Kidney (tissue), 14 donors: ENCODE results near the gene MTA3. TPM values are rescaled to one million over a fixed set of nuclear protein-coding genes. Genes with fewer than 3 reads are reported as not detected.
A peak's percentile ranks its signal among the peaks of the same experiment; 100 is the strongest.

Experiments
- DNase-seq, 5 donors: peaks; one replicate each; pipeline ENCODE4 v3.0.0-alpha.2; 2013 to 2020
- FAIRE-seq: peaks from 2 replicates; lab custom pipeline; 2012; peaks lifted over from hg19 to GRCh38; lab: Jason Lieb, UNC
- H3K27ac ChIP-seq, 2 donors: one replicate each; pipeline ENCODE4 v1.7.0; 2013; ENCODE audit warnings: low read depth in 2 of 2, low read length in 2 of 2, inconsistent platforms in 1 of 2
- H3K27me3 ChIP-seq: one replicate; pipeline ENCODE4 v1.7.1; 2013; ENCODE audit warnings: low read length, inconsistent platforms; ENCODE audit not compliant: control insufficient read depth, insufficient read depth
- H3K36me3 ChIP-seq, 3 donors: one replicate each; pipeline versions ENCODE4 v1.7.0 to v1.7.1; 2013; ENCODE audit warnings: low read length in 3 of 3, control low read depth in 1 of 3, inconsistent platforms in 1 of 3; ENCODE audit not compliant: insufficient read depth in 3 of 3, control insufficient read depth in 2 of 3
- H3K4me1 ChIP-seq, 3 donors: one replicate each; pipeline versions ENCODE4 v1.7.0 to v1.7.1; 2013; ENCODE audit warnings: low read length in 3 of 3, inconsistent platforms in 1 of 3, low read depth in 1 of 3; ENCODE audit not compliant: control insufficient read depth in 2 of 3, insufficient read depth in 2 of 3
- H3K4me3 ChIP-seq, 3 donors: one replicate each; pipeline versions ENCODE4 v1.7.0 to v1.8.1; 2013; ENCODE audit warnings: low read length in 3 of 3, control low read depth in 1 of 3, inconsistent platforms in 1 of 3
- H3K9ac ChIP-seq, 3 donors: one replicate each; pipeline versions ENCODE4 v1.7.0 to v1.7.1; 2013; ENCODE audit warnings: low read length in 3 of 3, control low read depth in 1 of 3, inconsistent platforms in 1 of 3
- H3K9me3 ChIP-seq, 3 donors: one replicate each; pipeline versions ENCODE4 v1.7.0 to v1.7.1; 2013; ENCODE audit warnings: low read length in 3 of 3, control low read depth in 1 of 3, inconsistent platforms in 1 of 3; ENCODE audit not compliant: control insufficient read depth in 2 of 3, insufficient read depth in 1 of 3
- CTCF ChIP-seq: IDR thresholded peaks from 3 replicates; pipeline ENCODE4 v1.5.1; 2012; ENCODE audit warnings: mild to moderate bottlenecking, moderate library complexity, borderline replicate concordance; ENCODE audit not compliant: insufficient read depth; ENCODE audit errors: extremely low read depth
- intact Hi-C: fragments of 100-400 bp; cut with DNase I; formaldehyde crosslinking; loops from one replicate; pipeline ENCODE4 v1.11.1; 2022
- polyA plus RNA-seq: library from polyadenylated mRNA; stranded (reverse); fragments of 350-450 nt; fragmentation: Illumina TruSeq; extraction: RNeasy Lipid Tissue Mini Kit (QIAGEN cat#74804); gene quantifications from one replicate; pipeline ENCODE4 v1.2.3, GENCODE V29; 2014; ENCODE audit warnings: low read depth, low replicate concordance; ENCODE audit not compliant: insufficient read depth
- total RNA-seq: library from RNA; stranded (reverse); fragmentation: NEBNext Ultra II Directional; extraction: Animal tissue kit (Norgen Biotek cat#: 25700); gene quantifications from one replicate; pipeline ENCODE4 v1.2.1, GENCODE V29; 2021
- donor health status: control.
- donor health status: control.
- donor health status: control.
- donor health status: control.
- donor health status: control.
- donor health status: DM: yes; HTN: yes; CAD: no.
- donor health status: Normal renal cell carcinoma (clear cell type).

The MTA3 gene
- total and polyA plus RNA-seq, 2 donors from 2014 or later, result 27.7 to 35.2 TPM

GRCh38 chr2:42792087-42792582, 223.7 kb downstream of the MTA3 start:
- Histone ChIP-seq H3K4me3 (peak overlapping the region; percentile 66 to 86 (median 78)), H3K36me3 (peaks cover 0 to 7% (median 0%) of the 10 kb centered on the region in 3 donors), H3K9ac (peak overlapping the region; percentile 37 to 92 (median 79)), H3K9me3 (no peaks in the 10 kb centered on the region), H3K27ac (peak overlapping the region; percentile 93 to 95), H3K27me3 (no peaks in the 10 kb centered on the region), H3K4me1 (peaks cover 3 to 21% (median 18%) of the 10 kb centered on the region in 3 donors)
- no peak for FAIRE-seq
- intact Hi-C loops, result no loop called here
- peak in 1 of 5 donors; percentile 24 for DNase-seq
- TF ChIP-seq CTCF, result no peak

DNA sequence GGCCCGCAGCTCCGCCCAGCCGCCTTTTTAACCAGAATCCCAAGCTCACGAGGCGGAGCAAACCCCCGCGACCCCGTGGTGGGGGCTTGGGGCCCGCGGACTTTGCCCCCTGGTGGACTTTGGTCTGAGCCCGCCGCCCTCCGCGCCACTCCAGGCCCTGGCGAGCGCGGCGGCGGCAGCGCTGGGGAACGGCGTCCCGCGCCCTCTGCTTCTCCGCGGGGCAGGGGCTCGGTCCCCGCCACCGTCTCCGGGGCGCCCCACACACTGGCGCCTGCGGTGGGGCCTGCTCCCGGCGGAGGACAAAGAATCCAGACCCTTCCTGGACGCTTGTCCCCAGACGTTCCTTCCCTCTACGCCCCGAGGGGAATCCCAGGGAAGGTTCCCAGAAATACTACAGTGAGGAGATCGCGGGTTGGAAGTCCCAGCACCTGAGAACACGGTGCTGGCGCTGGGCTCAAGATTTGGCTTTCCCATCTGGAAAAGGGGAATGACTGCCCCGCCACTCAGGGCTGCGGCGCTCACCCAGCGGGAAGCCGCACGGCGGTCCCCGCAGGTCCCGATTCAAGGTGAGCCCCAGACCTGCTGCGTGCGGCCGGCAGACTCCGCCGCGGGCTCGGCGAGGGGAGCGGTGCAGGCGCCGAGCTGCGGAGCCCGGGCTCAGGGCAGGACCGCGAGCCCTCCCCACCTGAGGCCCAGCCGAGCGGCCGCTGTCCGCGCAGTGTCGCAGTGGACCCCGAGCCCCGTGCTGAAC, 224.3 kb downstream of the MTA3 start, which contains the start of gene HAAO:
Gene HAAO, minus strand, starts transcription at position 1 of the 751 bp plus-strand sequence. CDS start 47 bp downstream, outside the sequence.
- DNase-seq, result peak; percentile 71 to 91 (median 81)
- no peaks in the 10 kb centered on the region for H3K27me3 ChIP-seq
- H3K4me1 ChIP-seq, result peaks cover 3 to 19% (median 15%) of the 10 kb centered on the region in 3 donors
- H3K9ac ChIP-seq, result peak within 1 kb of the TSS; percentile 79 to 92 (median 87)
- no peak for TF ChIP-seq CTCF
- peaks cover 0 to 7% (median 0%) of the 10 kb centered on the region in 3 donors for H3K36me3 ChIP-seq
- no peak for FAIRE-seq
- H3K9me3 ChIP-seq, result no peaks in the 10 kb centered on the region
- H3K4me3 ChIP-seq, result peak within 1 kb of the TSS; percentile 76 to 86 (median 78)
- intact Hi-C loops, result no loop called here
- peak within 1 kb of the TSS; percentile 93 to 95 for H3K27ac ChIP-seq

DNA sequence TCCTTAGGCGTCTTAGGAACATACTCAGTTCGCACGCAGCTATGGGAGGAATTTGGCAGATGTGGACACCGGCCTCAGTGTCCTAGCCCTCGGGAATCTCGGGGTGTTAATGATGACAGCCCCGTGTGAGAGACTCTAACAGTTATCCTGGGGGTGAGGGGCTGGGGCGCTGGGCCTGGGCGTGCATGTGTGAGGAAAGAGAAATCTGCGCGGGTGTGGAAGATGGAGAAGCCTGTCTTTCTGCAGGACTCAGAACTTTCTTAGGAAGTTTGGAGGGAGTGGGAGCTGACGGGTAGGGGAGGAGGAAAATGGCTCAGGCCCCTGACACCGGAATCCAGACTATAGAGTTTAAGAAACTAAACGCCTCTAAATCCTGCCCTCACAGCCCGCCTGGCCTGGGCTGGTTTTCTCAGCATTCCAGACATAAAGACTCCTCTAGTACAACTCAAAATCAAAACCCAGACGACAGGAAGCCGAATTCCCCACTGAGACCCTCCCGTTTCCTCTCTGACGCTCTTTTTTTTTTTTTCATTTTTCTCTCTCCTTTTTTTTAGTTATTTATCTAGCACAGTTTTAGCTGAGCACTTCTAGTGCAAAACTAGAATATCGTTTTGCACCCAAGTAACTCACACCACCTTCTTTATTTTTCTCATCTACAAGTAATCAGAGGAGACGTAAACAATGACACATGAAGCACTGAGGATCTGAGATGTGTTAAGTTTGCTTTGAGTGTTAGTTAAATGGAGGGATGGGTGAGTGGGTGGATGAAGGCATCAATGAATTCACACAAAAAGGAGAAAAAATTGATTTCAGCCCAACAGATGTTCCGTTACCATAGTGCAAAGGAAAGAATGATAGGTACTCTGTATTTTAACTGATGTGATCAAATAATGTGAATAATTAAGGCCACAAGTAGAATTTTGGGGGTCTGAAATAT, 225.2 kb downstream of the MTA3 start:
- Histone ChIP-seq H3K27ac (peak overlapping the region; percentile 93 to 95), H3K27me3 (no peaks in the 10 kb centered on the region), H3K36me3 (peaks cover 0 to 7% (median 0%) of the 10 kb centered on the region in 3 donors), H3K9me3 (no peaks in the 10 kb centered on the region), H3K9ac (peak overlapping the region; percentile 43 to 92 (median 87)), H3K4me3 (peak overlapping the region; percentile 62 to 86 (median 76)), H3K4me1 (peaks cover 3 to 17% (median 12%) of the 10 kb centered on the region in 3 donors)
- DNase-seq (peak in 4 of 5 donors; percentile 67 to 90 (median 72)), FAIRE-seq (no peak)
- intact Hi-C loops, result no loop called here
- TF ChIP-seq CTCF, result no peak
